ENCODE results near the gene GGCX. TPM values are rescaled to one million over a fixed set of nuclear protein-coding genes. Genes with fewer than 3 reads are reported as not detected.

Gene GGCX
- total RNA-seq, 2 experiments from 2014 or later: 22.9 to 27.6 TPM

DNA sequence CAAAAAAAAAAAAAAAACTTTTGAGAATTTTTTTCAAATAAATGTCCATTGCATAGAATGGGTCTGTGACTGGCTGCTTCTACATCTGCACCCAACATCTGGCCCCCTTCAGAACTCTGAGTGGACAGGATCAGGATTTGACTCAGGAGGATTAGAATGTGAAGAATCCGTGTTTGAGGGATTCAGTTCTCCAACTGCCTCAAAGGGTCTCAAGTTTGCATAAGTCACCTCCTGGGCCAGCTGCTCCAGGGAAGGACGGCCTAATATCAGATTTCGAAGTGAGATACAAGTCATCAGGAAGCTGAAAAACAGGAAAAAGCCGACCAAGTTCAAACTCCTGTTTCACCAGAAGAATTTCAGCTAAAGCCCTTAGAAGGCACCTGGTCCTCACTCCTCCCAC is 11.5 kb downstream of the GGCX start:
- Mint-ChIP-seq H3K4me1 (ENCODE audit: low read depth) (peaks cover 7% of the 10 kb centered on the region), H3K4me3 (no peak overlapping the region), H3K27ac (no peak overlapping the region), H3K36me3 (ENCODE audit: low read depth) (peaks cover 79% of the 10 kb centered on the region), H3K9me3 (no peaks in the 10 kb centered on the region), H3K27me3 (no peaks in the 10 kb centered on the region)
- H3K9me3 ChIP-seq (ENCODE audit: control insufficient read depth in 1 of 2, insufficient read depth in 1 of 2, low read length in 2 of 2): no peaks in the 10 kb centered on the region
- peaks cover 4% of the 10 kb centered on the region for H3K4me1 ChIP-seq (ENCODE audit: insufficient read depth, low read length)
- ChIA-PET CTCF (interaction anchor here (3.1 to 4.2 kb wide), 2 partner anchors 9 to 130 kb away, joined by 42 to 44 read pairs; partner anchors contain the start of genes MAT2A and SH2D6), POLR2A (interaction anchor here (0.7 to 5.0 kb wide), 3 partner anchors 11 to 160 kb away, joined by 3 to 43 read pairs (median 38); partner anchors contain the start of genes MAT2A and SH2D6)
- TF ChIP-seq, protein P1, sequence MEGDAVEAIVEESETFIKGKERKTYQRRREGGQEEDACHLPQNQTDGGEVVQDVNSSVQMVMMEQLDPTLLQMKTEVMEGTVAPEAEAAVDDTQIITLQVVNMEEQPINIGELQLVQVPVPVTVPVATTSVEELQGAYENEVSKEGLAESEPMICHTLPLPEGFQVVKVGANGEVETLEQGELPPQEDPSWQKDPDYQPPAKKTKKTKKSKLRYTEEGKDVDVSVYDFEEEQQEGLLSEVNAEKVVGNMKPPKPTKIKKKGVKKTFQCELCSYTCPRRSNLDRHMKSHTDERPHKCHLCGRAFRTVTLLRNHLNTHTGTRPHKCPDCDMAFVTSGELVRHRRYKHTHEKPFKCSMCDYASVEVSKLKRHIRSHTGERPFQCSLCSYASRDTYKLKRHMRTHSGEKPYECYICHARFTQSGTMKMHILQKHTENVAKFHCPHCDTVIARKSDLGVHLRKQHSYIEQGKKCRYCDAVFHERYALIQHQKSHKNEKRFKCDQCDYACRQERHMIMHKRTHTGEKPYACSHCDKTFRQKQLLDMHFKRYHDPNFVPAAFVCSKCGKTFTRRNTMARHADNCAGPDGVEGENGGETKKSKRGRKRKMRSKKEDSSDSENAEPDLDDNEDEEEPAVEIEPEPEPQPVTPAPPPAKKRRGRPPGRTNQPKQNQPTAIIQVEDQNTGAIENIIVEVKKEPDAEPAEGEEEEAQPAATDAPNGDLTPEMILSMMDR (IDR thresholded peaks at IDR 0.05): no peak
- intact Hi-C loops (cut with DNase I, micrococcal nuclease): loop anchor here (5.0 kb wide), 2 partner anchors 223 to 283 kb away; partner anchors contain the start of gene TGOLN2 (in 1 of the 2)
- H3K27me3 ChIP-seq (ENCODE audit: control insufficient read depth in 1 of 2, insufficient read depth in 2 of 2, low read length in 2 of 2): no peaks in the 10 kb centered on the region
- no peak overlapping the region for H3K4me3 ChIP-seq (ENCODE audit: low read length)
- H3K36me3 ChIP-seq (ENCODE audit: insufficient read depth, low read length): peaks cover 60% of the 10 kb centered on the region
- no peak overlapping the region for H3K27ac ChIP-seq (ENCODE audit: low read depth in 1 of 2, low read length in 2 of 2)
- no peak for DNase-seq
- no peak for ATAC-seq (ENCODE audit: poor library complexity)

- DNase-seq (no peak), ATAC-seq (ENCODE audit: poor library complexity) (no peak)
- Histone ChIP-seq H3K4me1 (ENCODE audit: insufficient read depth, low read length) (peaks cover 4% of the 10 kb centered on the region), H3K9me3 (ENCODE audit: control insufficient read depth in 1 of 2, insufficient read depth in 1 of 2, low read length in 2 of 2) (no peaks in the 10 kb centered on the region), H3K27ac (ENCODE audit: low read depth in 1 of 2, low read length in 2 of 2) (no peak overlapping the region), H3K4me3 (ENCODE audit: low read length) (no peak overlapping the region), H3K36me3 (ENCODE audit: insufficient read depth, low read length) (peaks cover 60% of the 10 kb centered on the region), H3K27me3 (ENCODE audit: control insufficient read depth in 1 of 2, insufficient read depth in 2 of 2, low read length in 2 of 2) (no peaks in the 10 kb centered on the region)
- intact Hi-C loops (cut with DNase I, micrococcal nuclease): no loop called here
- Mint-ChIP-seq H3K27ac (no peak overlapping the region), H3K4me3 (no peak overlapping the region), H3K4me1 (ENCODE audit: low read depth) (peaks cover 7% of the 10 kb centered on the region), H3K27me3 (no peaks in the 10 kb centered on the region), H3K36me3 (ENCODE audit: low read depth) (peaks cover 79% of the 10 kb centered on the region), H3K9me3 (no peaks in the 10 kb centered on the region)
- ChIA-PET CTCF (interaction anchor here (0.6 to 4.2 kb wide), 3 partner anchors 8 to 128 kb away, joined by 3 to 42 read pairs (median 4); partner anchors contain the start of gene MAT2A), POLR2A (interaction anchor here (0.7 to 5.0 kb wide), 3 partner anchors 10 to 14 kb away, joined by 3 to 38 read pairs (median 4); partner anchors contain the start of gene MAT2A)
- TF ChIP-seq, protein P1 (IDR thresholded peaks at IDR 0.05): no peak
These were observed 12.2 kb downstream of the GGCX start for GRCh38 chr2:85549095-85549494.

GRCh38 chr2:85548608-85548900 is 12.7 kb downstream of the GGCX start:
- intact Hi-C loops (cut with DNase I, micrococcal nuclease): no loop called here
- Histone ChIP-seq H3K4me1 (ENCODE audit: insufficient read depth, low read length) (peaks cover 4% of the 10 kb centered on the region), H3K27me3 (ENCODE audit: control insufficient read depth in 1 of 2, insufficient read depth in 2 of 2, low read length in 2 of 2) (no peaks in the 10 kb centered on the region), H3K4me3 (ENCODE audit: low read length) (no peak overlapping the region), H3K27ac (ENCODE audit: low read depth in 1 of 2, low read length in 2 of 2) (no peak overlapping the region), H3K36me3 (ENCODE audit: insufficient read depth, low read length) (peaks cover 60% of the 10 kb centered on the region), H3K9me3 (ENCODE audit: control insufficient read depth in 1 of 2, insufficient read depth in 1 of 2, low read length in 2 of 2) (no peaks in the 10 kb centered on the region)
- H3K4me3 Mint-ChIP-seq: no peak overlapping the region
- no peaks in the 10 kb centered on the region for H3K9me3 Mint-ChIP-seq
- TF ChIP-seq, protein P1 (IDR thresholded peaks at IDR 0.05): no peak
- no peak overlapping the region for H3K27ac Mint-ChIP-seq
- DNase-seq: no peak
- POLR2A ChIA-PET: interaction anchor here (0.7 to 5.0 kb wide), 5 partner anchors 10 to 143 kb away, joined by 3 to 38 read pairs (median 4); partner anchors contain the start of genes GGCX and MAT2A
- CTCF ChIA-PET: interaction anchor here (0.6 to 4.2 kb wide), 3 partner anchors 7 to 128 kb away, joined by 3 to 42 read pairs (median 4); partner anchors contain the start of gene MAT2A
- peaks cover 7% of the 10 kb centered on the region for H3K4me1 Mint-ChIP-seq (ENCODE audit: low read depth)
- peaks cover 79% of the 10 kb centered on the region for H3K36me3 Mint-ChIP-seq (ENCODE audit: low read depth)
- no peak for ATAC-seq (ENCODE audit: poor library complexity)
- no peaks in the 10 kb centered on the region for H3K27me3 Mint-ChIP-seq

All from CD4-positive, alpha-beta T cell (primary cell).